HL-60/S4 (cell line): ENCODE data around the gene MT1M.

Experiments
- in situ Hi-C: fragments of 300-500 bp; cut with MboI; formaldehyde crosslinking; loops from 2 replicates; pipeline ENCODE4 v1.14.3; 2022; ENCODE audit warnings: low sequenced_read_pairs

The MT1M gene

GRCh38 chr16:56625140-56625942 lies 7.1 kb upstream of the MT1M start, which contains the start of gene MT1E:
TSS of gene MT1E (plus strand) at chr16:56625781. CDS start at chr16:56625852, 71 bp downstream.
- in situ Hi-C loops: no loop called here

- in situ Hi-C loops: no loop called here
Measured at GRCh38 chr16:56625943-56626654, 6.4 kb upstream of the MT1M start.

- in situ Hi-C loops: no loop called here
Measured at GRCh38 chr16:56626685-56627084, 5.8 kb upstream of the MT1M start.

- in situ Hi-C loops: no loop called here
Measured at GRCh38 chr16:56628486-56629350, 3.7 kb upstream of the MT1M start.

- in situ Hi-C loops: no loop called here
Measured at GRCh38 chr16:56629531-56629930, 2.9 kb upstream of the MT1M start.

- in situ Hi-C loops: no loop called here
Measured at GRCh38 chr16:56630134-56630533, 2.3 kb upstream of the MT1M start.

- in situ Hi-C loops: no loop called here
Measured at GRCh38 chr16:56631197-56631596, 1.3 kb upstream of the MT1M start.

GRCh38 chr16:56631832-56632155 lies 665 bp upstream of the MT1M start:
- in situ Hi-C loops: no loop called here

- in situ Hi-C loops: no loop called here
Measured at GRCh38 chr16:56632848-56633365, 448 bp downstream of the MT1M start.

GRCh38 chr16:56633535-56633934 lies 1.1 kb downstream of the MT1M start:
- in situ Hi-C loops: no loop called here

- in situ Hi-C loops: no loop called here
Measured at GRCh38 chr16:56634715-56635440, 2.4 kb downstream of the MT1M start.

- in situ Hi-C loops: no loop called here
Measured at GRCh38 chr16:56635441-56635967, 3.0 kb downstream of the MT1M start.

- in situ Hi-C loops: no loop called here
Measured at GRCh38 chr16:56636616-56637413, 4.4 kb downstream of the MT1M start.

GRCh38 chr16:56637814-56638750 lies 5.6 kb downstream of the MT1M start, which contains the start of gene MT1A:
TSS of gene MT1A (plus strand) at chr16:56638666. CDS start at chr16:56638739, 73 bp downstream.
- in situ Hi-C loops: no loop called here

- in situ Hi-C loops: no loop called here
Measured at GRCh38 chr16:56639045-56639444, 6.6 kb downstream of the MT1M start.

GRCh38 chr16:56640076-56640475 lies 7.6 kb downstream of the MT1M start:
- in situ Hi-C loops: no loop called here

- in situ Hi-C loops: no loop called here
Measured at GRCh38 chr16:56641166-56641565, 8.7 kb downstream of the MT1M start.

GRCh38 chr16:56643080-56643778 lies 10.8 kb downstream of the MT1M start:
- in situ Hi-C loops: no loop called here
